ENCODE results near the gene HEBP2. TPM values are rescaled to one million over a fixed set of nuclear protein-coding genes. Genes with fewer than 3 reads are reported as not detected.

The HEBP2 gene
- total RNA-seq, 1 donor from 2014 or later, result 27.2 TPM

DNA sequence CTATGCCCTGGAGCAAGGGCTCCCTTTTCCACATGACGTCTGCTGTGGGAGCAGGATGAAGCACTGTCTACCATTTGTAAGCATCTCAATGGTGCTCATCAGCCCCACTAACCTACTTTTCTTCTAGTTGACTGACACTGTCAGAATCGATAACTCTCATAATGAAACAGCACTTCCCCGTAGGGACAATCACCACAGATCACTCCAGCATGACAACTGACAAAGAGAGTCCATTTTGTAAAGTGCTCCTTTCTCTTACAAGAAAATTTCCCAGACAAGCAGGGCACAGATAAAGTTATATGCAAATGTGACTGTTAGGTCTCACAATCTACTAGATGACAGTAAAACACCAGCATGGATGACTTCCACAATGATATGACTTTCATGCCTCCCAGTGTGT, 46.4 kb downstream of the HEBP2 start:
- intact Hi-C loops (cut with micrococcal nuclease), result no loop called here

GRCh38 chr6:138451043-138451442, 47.0 kb downstream of the HEBP2 start:
- intact Hi-C loops (cut with micrococcal nuclease), result no loop called here

DNA sequence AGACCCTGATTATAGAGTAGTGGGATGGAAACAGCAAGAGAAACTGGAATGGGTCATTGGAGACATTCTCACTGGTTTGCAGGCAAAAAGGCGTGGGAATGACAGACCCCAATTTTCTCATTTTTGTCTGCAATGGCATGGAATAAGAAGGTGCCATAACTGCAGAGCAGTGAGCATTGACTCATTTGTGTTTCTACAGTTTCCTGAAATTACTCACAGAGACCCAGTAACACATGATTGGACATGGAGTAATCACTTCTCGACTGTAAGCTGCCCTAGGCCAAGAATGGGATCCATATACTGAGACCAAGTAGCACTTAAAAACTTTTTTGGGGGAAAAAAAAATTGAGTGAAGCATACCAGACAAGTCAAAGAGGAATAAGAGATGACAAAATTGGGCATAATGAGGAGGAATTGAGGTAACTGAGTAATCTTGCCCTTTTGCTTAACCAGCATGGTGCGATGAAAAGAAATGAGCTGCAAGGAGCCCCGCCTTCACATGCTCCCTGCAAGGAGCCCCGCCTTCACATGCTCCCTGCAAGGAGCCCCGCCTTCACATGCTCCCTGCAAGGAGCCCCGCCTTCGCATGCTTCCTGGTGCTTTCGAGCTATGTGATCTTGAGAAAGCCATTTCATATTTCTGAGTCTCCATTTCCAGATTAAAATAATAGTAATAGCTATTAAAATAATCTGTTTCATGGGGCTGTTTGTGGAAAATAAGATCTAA, 51.1 kb downstream of the HEBP2 start:
- intact Hi-C loops (cut with micrococcal nuclease), result no loop called here

DNA sequence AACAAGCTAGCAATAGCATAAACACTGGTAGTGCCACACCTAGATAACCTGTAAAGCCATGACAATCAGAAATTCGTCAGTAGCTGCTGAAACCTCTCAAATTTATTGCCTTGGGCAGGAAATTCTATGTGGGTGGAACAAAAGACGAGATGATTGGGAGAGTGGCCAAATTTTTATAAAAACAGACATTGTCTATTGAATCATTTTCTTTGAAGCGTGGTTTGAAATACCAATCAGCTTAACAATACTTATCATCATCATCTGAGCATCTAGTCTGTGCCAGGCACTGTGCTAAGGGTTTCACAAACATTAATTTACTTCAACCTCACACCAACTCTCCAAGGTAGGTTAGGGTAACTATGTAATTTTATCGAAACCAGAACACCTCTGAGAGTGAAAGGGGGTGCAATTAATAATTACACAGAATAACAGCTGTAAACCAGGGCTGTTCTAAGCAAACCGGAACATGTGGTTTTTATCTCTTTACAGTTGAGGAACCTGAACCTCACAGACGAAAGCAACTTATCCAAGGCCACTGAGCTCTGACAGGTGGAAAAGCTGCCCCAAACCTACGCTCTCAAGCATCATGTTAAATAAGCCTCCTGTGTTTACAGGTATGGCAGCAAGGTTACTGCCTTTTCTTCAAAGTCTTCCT, 51.9 kb downstream of the HEBP2 start:
- intact Hi-C loops (cut with micrococcal nuclease), result loop anchor here (1.0 kb wide), 1 partner anchor 52 kb away; the partner anchor contains the start of gene HEBP2

DNA sequence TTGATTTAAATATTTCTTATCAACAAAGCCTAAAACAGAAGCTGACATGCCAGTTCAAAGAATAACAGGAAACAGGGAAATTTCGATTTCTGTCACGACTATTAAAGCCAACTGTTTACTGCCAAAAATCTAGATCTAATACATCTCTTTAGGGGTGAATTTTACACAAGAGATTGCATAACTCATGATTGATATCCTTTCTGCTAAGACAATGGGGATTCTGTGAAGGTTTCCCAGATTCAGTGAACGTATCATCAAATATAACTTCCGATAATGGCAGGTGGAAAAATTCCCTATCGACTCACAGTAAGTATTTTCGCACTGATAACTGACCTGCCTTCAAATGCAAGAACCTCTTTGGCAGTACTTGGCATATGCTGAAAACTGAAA, 52.4 kb downstream of the HEBP2 start:
- intact Hi-C loops (cut with micrococcal nuclease), result loop anchor here (1.0 kb wide), 1 partner anchor 52 kb away; the partner anchor contains the start of gene HEBP2

GRCh38 chr6:138461647-138462046, 57.6 kb downstream of the HEBP2 start:
- intact Hi-C loops (cut with micrococcal nuclease), result no loop called here

GRCh38 chr6:138464085-138464484, 60.1 kb downstream of the HEBP2 start:
- intact Hi-C loops (cut with micrococcal nuclease), result no loop called here

DNA sequence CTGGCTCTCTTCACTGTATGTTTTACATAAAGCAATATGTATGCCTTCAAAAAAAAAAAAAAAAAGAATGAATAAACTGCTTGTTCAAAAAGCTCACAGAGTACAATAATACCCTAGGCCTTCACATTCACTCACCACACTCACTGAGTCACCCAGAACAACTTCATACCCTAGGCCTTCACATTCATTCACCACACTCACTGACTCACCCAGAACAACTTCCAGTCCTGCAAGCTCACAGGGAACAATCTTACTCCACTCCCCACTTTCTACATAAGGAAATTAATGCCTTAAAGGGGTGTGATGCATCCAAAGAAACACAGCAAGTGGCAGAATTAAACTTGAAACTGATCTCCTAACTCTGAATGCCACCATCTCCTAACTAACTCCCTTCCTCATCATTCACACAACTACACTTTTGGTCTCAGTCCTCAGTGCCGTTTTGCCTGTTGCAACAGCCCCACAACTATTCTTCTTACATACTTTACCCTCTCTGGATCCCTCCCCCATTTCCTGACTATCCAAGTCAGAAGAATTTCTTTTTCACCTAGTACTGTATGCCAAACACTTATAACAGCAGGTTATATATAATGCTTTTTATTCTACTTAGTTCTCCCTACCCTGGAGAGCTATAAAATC, 61.1 kb downstream of the HEBP2 start:
- intact Hi-C loops (cut with micrococcal nuclease), result no loop called here

DNA sequence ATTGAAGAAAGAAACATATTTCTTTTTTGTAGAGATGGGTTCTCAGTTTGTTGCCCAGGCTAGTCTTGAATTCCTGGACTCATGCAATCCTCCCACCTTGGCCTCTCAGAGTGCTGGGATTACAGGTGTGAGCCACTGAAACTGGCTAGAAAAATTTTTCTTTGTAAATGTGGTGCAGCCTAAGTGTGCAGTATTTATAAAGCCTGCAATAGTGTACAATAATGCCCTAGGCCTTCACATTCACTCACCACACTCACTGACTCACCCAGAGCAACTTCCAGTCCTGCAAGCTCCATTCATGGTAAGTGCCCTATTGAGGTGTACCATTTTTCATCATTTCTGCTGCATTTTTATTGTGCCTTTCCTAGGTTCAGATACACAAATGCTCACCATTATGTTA, 63.9 kb downstream of the HEBP2 start:
- intact Hi-C loops (cut with micrococcal nuclease), result no loop called here

DNA sequence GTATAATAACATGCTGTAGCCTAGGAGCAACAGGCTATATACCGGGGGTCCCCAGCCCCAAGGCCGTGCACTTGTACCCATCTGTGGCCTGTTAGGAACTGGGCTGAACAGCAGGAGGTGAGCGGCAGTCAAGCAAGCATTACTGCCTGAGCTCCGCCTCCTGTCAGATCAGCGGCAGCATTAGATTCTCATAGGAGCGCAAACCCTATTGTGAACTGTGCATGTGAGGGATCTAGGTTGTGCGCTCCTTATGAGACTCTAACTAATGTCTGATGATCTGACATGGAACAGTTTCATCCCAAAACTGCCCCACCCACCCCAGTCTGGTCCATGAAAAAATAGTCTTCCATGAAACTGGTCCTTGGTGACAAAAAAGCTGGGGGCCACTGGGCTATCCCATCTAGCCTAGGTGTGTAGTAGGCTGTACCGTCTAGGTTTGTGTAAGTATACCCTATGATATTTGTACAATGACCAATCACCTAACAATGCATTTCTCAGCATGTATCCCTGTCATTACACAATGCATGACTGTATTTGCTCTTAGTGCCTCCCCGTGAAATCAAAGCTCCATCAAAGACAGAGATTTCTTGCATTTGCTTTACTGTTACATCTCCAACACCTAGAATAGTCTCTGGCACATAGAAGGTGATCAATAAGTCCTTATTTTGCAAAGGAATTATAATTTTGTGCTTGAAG, 64.4 kb downstream of the HEBP2 start:
- intact Hi-C loops (cut with micrococcal nuclease), result no loop called here

Other genes starting within 250 kb of the HEBP2 start
- 0.09 and 0.11 TPM in 2 replicates for gene ARFGEF3, start 242.3 kb upstream of the HEBP2 start, total RNA-seq
- gene PBOV1, start 185.7 kb upstream of the HEBP2 start, total RNA-seq, result not detected in 2 replicates
- not detected in 2 replicates for gene SMIM28, start 26.3 kb upstream of the HEBP2 start, total RNA-seq
- gene NHSL1, start 95.3 kb downstream of the HEBP2 start, total RNA-seq, result 0.70 and 0.84 TPM in 2 replicates

All from T-helper 2 cell treated with Interferon-gamma antibody and Interleukin-4, amounts not matched to agents 100 ng/mL and 5 ng/mL, for 36 hours (primary cell).